ENCODE data around the gene KLHL11. TPM values are rescaled to one million over a fixed set of nuclear protein-coding genes. Genes with fewer than 3 reads are reported as not detected.

Gene KLHL11
- total and polyA plus RNA-seq, 2 of the 8 experiments (the other 6 are each of a cell fraction or from before 2014, with no cell fraction given), result 4.2 to 13.7 TPM

GRCh38 chr17:41823580-41823979 is 41.6 kb downstream of the KLHL11 start:
- Histone ChIP-seq H2BK120ac (replicated peaks; ENCODE audit: low read depth, low read length) (no peak overlapping the region), H3K9ac (replicated peaks in 1 of 4; ENCODE audit: extremely low read depth in 1 of 4, low read depth in 3 of 4, low read length in 3 of 4) (no peak overlapping the region), H2BK5ac (ENCODE audit: low read depth, low read length) (no peak overlapping the region), H2BK20ac (ENCODE audit: low read length) (no peak overlapping the region), H3K18ac (ENCODE audit: extremely low read depth, low read length) (no peak overlapping the region), H3K4me3 (ENCODE audit: extremely low read depth in 1 of 4, insufficient read depth in 2 of 4, low read depth in 3 of 4, low read length in 4 of 4) (no peak overlapping the region), H3K36me3 (ENCODE audit: control insufficient read depth in 2 of 4, insufficient read depth in 4 of 4, low read length in 3 of 4) (peaks cover 7 to 52% (median 12%) of the 10 kb centered on the region in 4 experiments; a peak in 7 of 8 replicates), H3K14ac (ENCODE audit: insufficient read length) (no peak overlapping the region), H4K8ac (ENCODE audit: extremely low read depth, insufficient read depth, low read length) (no peak overlapping the region), H3K27ac (ENCODE audit: low read depth, low read length) (no peak overlapping the region), H3K9me3 (ENCODE audit: insufficient read depth in 2 of 2, low read depth in 1 of 2, low read length in 1 of 2) (no peaks in the 10 kb centered on the region), H2AFZ (ENCODE audit: low read length) (no peak overlapping the region), H4K91ac (replicated peaks; ENCODE audit: insufficient read length, low read length) (no peak overlapping the region), H3K4me2 (ENCODE audit: insufficient read depth in 1 of 2, low read depth in 2 of 2, low read length in 2 of 2) (no peak overlapping the region), H3K79me2 (ENCODE audit: control insufficient read depth in 1 of 2, insufficient read depth in 2 of 2, low read length in 2 of 2) (no peaks in the 10 kb centered on the region), H3K56ac (replicated peaks; ENCODE audit: insufficient read length, low read depth, low read length) (no peak overlapping the region), H2BK12ac (ENCODE audit: low read depth, low read length) (no peak overlapping the region), H4K5ac (ENCODE audit: insufficient read length, low read depth, low read length) (no peak overlapping the region), H3K23ac (ENCODE audit: insufficient read length) (no peak overlapping the region), H4K20me1 (replicated peaks in 1 of 2; ENCODE audit: control insufficient read depth in 1 of 2, insufficient read depth in 2 of 2, low read length in 2 of 2) (peaks cover 1 to 4% of the 10 kb centered on the region in 2 experiments), H3K23me2 (ENCODE audit: low read depth, low read length) (no peaks in the 10 kb centered on the region; the same call in 1 of the 2 replicates), H3K4ac (replicated peaks; ENCODE audit: insufficient read length, low read depth, low read length) (no peak overlapping the region), H3K27me3 (replicated peaks in 1 of 4; ENCODE audit: control insufficient read depth in 3 of 4, extremely low read depth in 1 of 4, insufficient read depth in 3 of 4, low read length in 3 of 4) (no peaks in the 10 kb centered on the region), H2AK5ac (ENCODE audit: low read depth, low read length) (no peak overlapping the region), H3K4me1 (replicated peaks in 1 of 4; ENCODE audit: control insufficient read depth in 3 of 4, insufficient read depth in 4 of 4, low read length in 3 of 4) (peaks cover 0 to 15% (median 11%) of the 10 kb centered on the region in 4 experiments; a peak in 6 of 7 replicates), H3K79me1 (ENCODE audit: low read depth, low read length) (0 out of 2 replicates have a peak, but pooled peaks cover 2% of the 10 kb centered on the region), H2BK15ac (ENCODE audit: low read length) (no peak overlapping the region)
- WGBS, 2 experiments (ENCODE audit: extremely low coverage in 1 of 2, insufficient coverage in 1 of 2, insufficient read length in 1 of 2, insufficient replicate concordance in 2 of 2, low coverage in 1 of 2, low lambda C conversion rate in 2 of 2, missing lambda C conversion rate in 1 of 2), result 87% methylated on average over 7 of the region's 7 CpGs; no CpG with 5 or more reads in 1 of the 2 experiments
- ChIA-PET POLR2A (ENCODE audit: partially characterized antibody) (interaction anchor here (0.6 to 5.6 kb wide), 11 partner anchors 9 to 93 kb away, joined by 3 to 40 read pairs (median 4); partner anchors contain the start of genes FKBP10, KLHL10, KLHL11 and NT5C3B), CTCF (ENCODE audit: partially characterized antibody) (interaction anchor here (0.7 to 1.2 kb wide), 3 partner anchors 9 to 28 kb away, joined by 3 to 6 read pairs (median 3); no protein-coding TSS in a partner anchor)
- DNase-seq (ENCODE audit: low read depth in 1 of 2, low spot score in 2 of 2), result no peak
- no peak for FAIRE-seq

All from H1 (cell line).